Bronchial epithelial cell (primary cell): ENCODE measurements around the gene ASB18. TPM values are rescaled to one million over a fixed set of nuclear protein-coding genes. Genes with fewer than 3 reads are reported as not detected.
A peak's percentile ranks its signal among the peaks of the same experiment; 100 is the strongest.

Source experiments
- DNase-seq: peaks from one replicate; pipeline ENCODE4 v3.0.0-alpha.2; 2010; ENCODE audit warnings: low read depth
- FAIRE-seq: peaks from 2 replicates; lab custom pipeline; 2011; peaks lifted over from hg19 to GRCh38; lab: Jason Lieb, UNC
- H3K27me3 ChIP-seq: 2 replicates; pipeline ENCODE4 v1.5.1; 2011; ENCODE audit warnings: low read length; ENCODE audit not compliant: control insufficient read depth, insufficient read depth
- H3K36me3 ChIP-seq: 2 replicates; pipeline ENCODE4 v1.5.1; 2011; ENCODE audit warnings: low read length; ENCODE audit not compliant: control insufficient read depth, insufficient read depth
- H3K4me3 ChIP-seq: 2 replicates; pipeline ENCODE4 v1.5.1; 2011; ENCODE audit warnings: mild to moderate bottlenecking, low read depth, low read length, control low read depth
- CTCF ChIP-seq: IDR thresholded peaks from 2 replicates; pipeline ENCODE4 v1.5.1; 2011; ENCODE audit warnings: mild to moderate bottlenecking, moderate library complexity, low read length, control low read depth, inconsistent platforms; ENCODE audit not compliant: insufficient read depth, severe bottlenecking
- total RNA-seq: library from RNA; depleted of rRNA; stranded (reverse); fragments of >200 nt; gene quantifications from 2 replicates; pipeline ENCODE4 v1.2.1, GENCODE V29; 2014

ASB18 gene
- total RNA-seq, 1 donor from 2014 or later, result not detected

GRCh38 chr2:236171181-236171679, 93.0 kb downstream of the ASB18 start:
- no peaks in the 10 kb centered on the region for H3K36me3 ChIP-seq
- H3K27me3 ChIP-seq, result peaks cover 67% of the 10 kb centered on the region
- H3K4me3 ChIP-seq, result peak overlapping the region; percentile 14
- TF ChIP-seq CTCF, result no peak
- FAIRE-seq (no peak), DNase-seq (no peak)

GRCh38 chr2:236170590-236171165, 93.5 kb downstream of the ASB18 start:
- no peaks in the 10 kb centered on the region for H3K36me3 ChIP-seq
- H3K4me3 ChIP-seq, result no peak overlapping the region
- no peak for DNase-seq
- TF ChIP-seq CTCF, result no peak
- H3K27me3 ChIP-seq, result peaks cover 73% of the 10 kb centered on the region
- FAIRE-seq, result no peak

- Histone ChIP-seq H3K4me3 (no peak overlapping the region), H3K27me3 (peaks cover 79% of the 10 kb centered on the region), H3K36me3 (no peaks in the 10 kb centered on the region)
- FAIRE-seq, result no peak
- TF ChIP-seq CTCF, result no peak
- DNase-seq, result no peak
Observed at GRCh38 chr2:236169741-236170589, 94.2 kb downstream of the ASB18 start.

- H3K36me3 ChIP-seq, result no peaks in the 10 kb centered on the region
- DNase-seq (no peak), FAIRE-seq (no peak)
- no peak for TF ChIP-seq CTCF
- H3K4me3 ChIP-seq, result no peak overlapping the region
- peaks cover 80% of the 10 kb centered on the region for H3K27me3 ChIP-seq
Observed at GRCh38 chr2:236169151-236169721, 95.0 kb downstream of the ASB18 start.

GRCh38 chr2:236168110-236169080, 95.8 kb downstream of the ASB18 start, which contains the start of gene GBX2:
GBX2 (minus strand) TSS chr2:236168386; CDS start chr2:236167971, 415 bp downstream.
- H3K36me3 ChIP-seq, result no peaks in the 10 kb centered on the region
- peaks cover 81% of the 10 kb centered on the region for H3K27me3 ChIP-seq
- DNase-seq (peak; percentile 35), FAIRE-seq (no peak)
- H3K4me3 ChIP-seq, result peak within 1 kb of the TSS; percentile 27
- TF ChIP-seq CTCF, result no peak
